Heart left ventricle (tissue), 16 donors: Measurements from ENCODE around the gene IL1F10. TPM values are rescaled to one million over a fixed set of nuclear protein-coding genes. Genes with fewer than 3 reads are reported as not detected.

ENCODE experiments used
- ATAC-seq, 4 donors: fragments of 200-7000 bp; cut with Tn5 transposase; one replicate each; pipeline ENCODE4 v1.9.1; 2020 to 2022; ENCODE audit warnings: moderate library complexity in 4 of 4, mild to moderate bottlenecking in 3 of 4, moderate number of reproducible peaks in 1 of 4
- DNase-seq, 5 donors: peaks; one replicate each; pipeline ENCODE4 v3.0.0-alpha.2; 2020
- H3K27ac ChIP-seq, 12 donors: fragments of 200-600 bp; sonication (generic) in 4 of 12; one replicate each; pipeline versions ENCODE4 v1.5.0 to v1.8.0; 2016 to 2022; ENCODE audit warnings: mild to moderate bottlenecking in 2 of 12
- H3K27me3 ChIP-seq, 9 donors: fragments of 200-600 bp; sonication (generic) in 2 of 9; one replicate each; pipeline versions ENCODE4 v1.5.1 to v1.8.0; 2016 to 2022; ENCODE audit warnings: mild to moderate bottlenecking in 3 of 9
- H3K36me3 ChIP-seq, 9 donors: fragments of 200-600 bp; sonication (generic) in 2 of 9; one replicate each; pipeline versions ENCODE4 v1.5.0 to v1.8.0; 2018 to 2022; ENCODE audit warnings: mild to moderate bottlenecking in 2 of 9
- H3K4me1 ChIP-seq, 12 donors: fragments of 200-600 bp; sonication (generic) in 4 of 12; one replicate each; pipeline versions ENCODE4 v1.5.0 to v1.8.0; 2016 to 2022; ENCODE audit warnings: mild to moderate bottlenecking in 3 of 12
- H3K4me3 ChIP-seq, 12 donors: fragments of 200-600 bp; sonication (generic) in 4 of 12; one replicate each; pipeline versions ENCODE4 v1.5.0 to v1.8.0; 2017 to 2022; ENCODE audit warnings: mild to moderate bottlenecking in 9 of 12, moderate library complexity in 4 of 12
- H3K9me3 ChIP-seq, 12 donors: fragments of 200-600 bp; sonication (generic) in 4 of 12; one replicate each; pipeline versions ENCODE4 v1.5.0 to v1.8.0; 2016 to 2022; ENCODE audit warnings: mild to moderate bottlenecking in 1 of 12
- POLR2A ChIP-seq, 2 donors: fragments of 450-650 bp; IDR thresholded peaks; one replicate each; pipeline ENCODE4 v1.6.1; 2017; ENCODE audit warnings: antibody characterized with exemption in 2 of 2, mild to moderate bottlenecking in 2 of 2, moderate library complexity in 2 of 2
- WGBS, 4 donors: extraction: QIAGEN DNeasy Blood & Tissue Kit in 2 of 4; methylation state at CpG; one replicate each; pipeline versions ENCODE4 v1.1.5 to v1.1.7; 2013 to 2018; 5-methylcytosine and 5-hydroxymethylcytosine counted together
- intact Hi-C, 10 donors: fragments of 100-400 bp; cut with DNase I; formaldehyde crosslinking; loops; one replicate each; pipeline versions ENCODE4 v1.11.1 to v1.14.2; 2022
- polyA plus RNA-seq, 2 donors: library from polyadenylated mRNA; stranded (reverse); fragments of 200-250 nt; gene quantifications; one replicate each; pipeline ENCODE4 v1.2.3, GENCODE V29; 2013
- total RNA-seq, 9 donors: library from RNA; depleted of rRNA in 2 of 9; stranded (reverse); fragments of >200 nt in 2 of 9; fragmentation: NEBNext Ultra II Directional in 3 of 9; extraction: Animal tissue kit (Norgen Biotek cat#: 25700) in 3 of 9; gene quantifications; one replicate each; pipeline versions ENCODE4 v1.1.0 to v1.2.4, GENCODE V29; 2016 to 2023
- TF ChIP-seq, protein P1 (sequence below), 12 donors: fragments of 200-600 bp; sonication (generic) in 4 of 12; IDR thresholded peaks; one replicate each; pipeline versions ENCODE4 v1.5.0 to v1.8.0; 2018 to 2022; ENCODE audit warnings: antibody characterized with exemption in 12 of 12, mild to moderate bottlenecking in 5 of 12
- donor health status: ischemic (EF 13 %, LVEDD 7.1; RV severe dilation, severe dysfunction).
- donor health status: healthy with polysubstance abuse.
- donor health status: DM: no; HTN: yes; CAD: no.
- donor health status: DM: no; HTN: no; CAD: no.
- donor health status: ischemic (EF 25% LVEDD 6.9; RV normal size, moderate dysfunction).
- donor health status: ischemic (EF 25% LVEDD 5.7; RV mildly dilated, moderate dysfunction).
- donor health status: healthy.
- donor health status: DM: yes; HTN: yes; CAD: no.
- donor health status: ischemic (EF 35%, LVEDD 5.7; RV mildly dilated, moderate dysfunction).
- donor health status: nonischemic (EF 11% LVEDD 7.7; RV severe dilation, severe dysfunction).
- donor health status: DM: yes; HTN: yes; CAD: no.
- donor health status: PGD.
- donor health status: ischemic (EF 29% LVEDD 5.4; RV normal size, mild dysfunction).
- donor health status: nonischemic (EF 23%, LVEDD 6.1; RV moderate dilation, normal function).

IL1F10 gene
- total and polyA plus RNA-seq, 11 donors, result not detected

DNA sequence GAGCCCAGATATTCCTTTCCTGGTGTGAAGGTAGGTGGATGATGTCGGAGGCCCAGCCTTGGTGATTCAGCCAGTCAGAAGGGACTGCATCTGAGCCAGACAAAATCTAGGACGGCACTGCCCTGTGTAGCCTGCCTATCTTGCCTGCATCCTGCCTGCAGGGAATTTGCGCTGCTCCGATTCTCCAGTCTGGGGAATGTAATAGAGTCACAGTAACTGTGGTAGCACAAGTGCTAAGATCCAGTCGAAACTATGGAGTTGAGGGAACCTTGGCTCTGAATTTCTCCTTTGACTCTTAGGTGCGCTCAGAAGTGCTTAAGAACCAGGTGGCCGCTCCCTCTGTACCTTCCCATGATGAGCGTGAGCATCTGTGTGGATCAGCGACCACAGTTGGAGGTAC, 31.0 kb upstream of the IL1F10 start:
- DNase-seq, result no peak
- H3K4me1 ChIP-seq, result no peaks in the 10 kb centered on the region
- 83 to 95% (median 86%) methylated on average over 8 to 9 of the region's 9 CpGs for WGBS, 4 donors
- H3K27me3 ChIP-seq, result no peaks in the 10 kb centered on the region
- no peak for TF ChIP-seq POLR2A (IDR thresholded peaks at IDR 0.05)
- no peaks in the 10 kb centered on the region for H3K9me3 ChIP-seq
- H3K36me3 ChIP-seq, result no peaks in the 10 kb centered on the region
- H3K27ac ChIP-seq, result no peak overlapping the region
- ATAC-seq, result no peak
- H3K4me3 ChIP-seq, result no peak overlapping the region
- intact Hi-C loops, result no loop called here

DNA sequence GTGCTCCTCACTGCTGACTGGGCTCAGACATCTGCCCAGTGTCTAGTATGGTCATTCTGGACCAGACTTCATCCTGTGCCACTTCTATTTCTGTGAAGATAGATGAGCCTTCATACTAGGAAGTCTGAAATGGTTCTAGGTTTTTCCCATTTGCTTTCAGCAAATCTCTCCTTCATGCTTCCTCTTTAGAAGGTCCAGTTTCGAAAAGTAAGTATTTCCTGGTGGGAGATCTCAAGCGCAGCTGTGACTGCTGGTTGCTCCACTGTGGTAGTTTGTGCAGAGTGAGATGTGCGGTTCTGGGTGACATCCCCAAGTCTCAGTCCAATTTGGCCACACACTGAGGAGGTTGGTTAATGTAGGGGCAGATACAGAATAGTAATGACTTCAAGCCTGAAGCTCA, 29.5 kb upstream of the IL1F10 start:
- intact Hi-C loops, result no loop called here
- H3K36me3 ChIP-seq, result no peaks in the 10 kb centered on the region
- no peak overlapping the region for H3K27ac ChIP-seq
- no peak overlapping the region for H3K4me3 ChIP-seq
- no peaks in the 10 kb centered on the region for H3K27me3 ChIP-seq
- WGBS, 4 donors, result 82 to 90% (median 85%) methylated on average over 3 of the region's 3 CpGs
- DNase-seq (no peak), ATAC-seq (no peak)
- TF ChIP-seq, protein P1, sequence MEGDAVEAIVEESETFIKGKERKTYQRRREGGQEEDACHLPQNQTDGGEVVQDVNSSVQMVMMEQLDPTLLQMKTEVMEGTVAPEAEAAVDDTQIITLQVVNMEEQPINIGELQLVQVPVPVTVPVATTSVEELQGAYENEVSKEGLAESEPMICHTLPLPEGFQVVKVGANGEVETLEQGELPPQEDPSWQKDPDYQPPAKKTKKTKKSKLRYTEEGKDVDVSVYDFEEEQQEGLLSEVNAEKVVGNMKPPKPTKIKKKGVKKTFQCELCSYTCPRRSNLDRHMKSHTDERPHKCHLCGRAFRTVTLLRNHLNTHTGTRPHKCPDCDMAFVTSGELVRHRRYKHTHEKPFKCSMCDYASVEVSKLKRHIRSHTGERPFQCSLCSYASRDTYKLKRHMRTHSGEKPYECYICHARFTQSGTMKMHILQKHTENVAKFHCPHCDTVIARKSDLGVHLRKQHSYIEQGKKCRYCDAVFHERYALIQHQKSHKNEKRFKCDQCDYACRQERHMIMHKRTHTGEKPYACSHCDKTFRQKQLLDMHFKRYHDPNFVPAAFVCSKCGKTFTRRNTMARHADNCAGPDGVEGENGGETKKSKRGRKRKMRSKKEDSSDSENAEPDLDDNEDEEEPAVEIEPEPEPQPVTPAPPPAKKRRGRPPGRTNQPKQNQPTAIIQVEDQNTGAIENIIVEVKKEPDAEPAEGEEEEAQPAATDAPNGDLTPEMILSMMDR (IDR thresholded peaks at IDR 0.05), result no peak
- no peak for TF ChIP-seq POLR2A (IDR thresholded peaks at IDR 0.05)
- no peaks in the 10 kb centered on the region for H3K4me1 ChIP-seq
- peaks cover 0 to 7% (median 0%) of the 10 kb centered on the region in 12 donors for H3K9me3 ChIP-seq

DNA sequence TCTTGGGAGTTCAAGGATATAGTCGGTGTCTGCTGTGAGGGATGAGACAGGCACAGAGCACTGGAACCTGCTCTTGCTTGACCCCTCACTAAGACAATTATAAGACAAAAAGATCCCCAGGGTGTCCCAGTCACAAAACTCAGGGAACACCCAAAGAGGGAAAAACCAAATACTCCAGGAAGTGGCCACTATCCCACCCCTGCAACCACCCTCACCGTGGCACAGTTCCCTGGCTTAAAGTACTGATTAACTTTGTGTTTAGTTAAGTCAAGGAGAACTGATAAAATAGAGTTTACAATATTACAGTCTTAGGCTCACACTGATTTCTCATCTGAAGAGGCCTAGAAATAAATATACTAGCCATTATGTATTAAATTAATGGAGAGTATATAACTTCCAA, 28.6 kb upstream of the IL1F10 start:
- Histone ChIP-seq H3K27ac (no peak overlapping the region), H3K4me1 (no peaks in the 10 kb centered on the region), H3K36me3 (no peaks in the 10 kb centered on the region), H3K4me3 (no peak overlapping the region), H3K27me3 (no peaks in the 10 kb centered on the region), H3K9me3 (peaks cover 0 to 7% (median 0%) of the 10 kb centered on the region in 12 donors)
- WGBS, 4 donors, result 73 to 85% (median 85%) methylated on average over 2 of the region's 2 CpGs
- DNase-seq (no peak), ATAC-seq (no peak)
- intact Hi-C loops, result no loop called here
- TF ChIP-seq, protein P1 (IDR thresholded peaks at IDR 0.05), result no peak

DNA sequence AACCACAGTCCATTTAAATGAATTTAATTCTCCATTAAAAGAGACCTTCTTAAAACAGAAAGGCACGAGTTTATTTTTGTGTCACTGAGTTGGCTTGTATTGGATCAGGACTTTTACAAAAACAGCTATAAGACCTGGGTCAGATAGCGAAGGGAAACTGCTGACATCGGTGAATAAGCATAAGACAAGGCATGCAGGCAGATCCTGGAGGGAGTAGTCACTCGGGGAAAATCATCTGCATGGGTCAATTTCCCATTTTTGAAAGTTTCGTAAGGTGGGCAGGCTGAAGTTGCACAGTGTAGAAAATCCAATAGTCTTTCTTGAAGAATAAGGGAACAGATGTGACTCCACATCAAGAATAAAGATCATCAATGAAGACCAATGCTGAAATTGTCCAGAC, 28.1 kb upstream of the IL1F10 start:
- Histone ChIP-seq H3K4me1 (no peaks in the 10 kb centered on the region), H3K9me3 (peaks cover 0 to 7% (median 0%) of the 10 kb centered on the region in 12 donors), H3K27me3 (no peaks in the 10 kb centered on the region), H3K36me3 (no peaks in the 10 kb centered on the region), H3K4me3 (no peak overlapping the region), H3K27ac (no peak overlapping the region)
- DNase-seq, result no peak
- intact Hi-C loops, result no loop called here
- ATAC-seq, result no peak
- 33 to 56% (median 50%) methylated on average over 5 of the region's 5 CpGs for WGBS, 4 donors
- TF ChIP-seq, protein P1 (IDR thresholded peaks at IDR 0.05), result no peak
- no peak for TF ChIP-seq POLR2A (IDR thresholded peaks at IDR 0.05)

DNA sequence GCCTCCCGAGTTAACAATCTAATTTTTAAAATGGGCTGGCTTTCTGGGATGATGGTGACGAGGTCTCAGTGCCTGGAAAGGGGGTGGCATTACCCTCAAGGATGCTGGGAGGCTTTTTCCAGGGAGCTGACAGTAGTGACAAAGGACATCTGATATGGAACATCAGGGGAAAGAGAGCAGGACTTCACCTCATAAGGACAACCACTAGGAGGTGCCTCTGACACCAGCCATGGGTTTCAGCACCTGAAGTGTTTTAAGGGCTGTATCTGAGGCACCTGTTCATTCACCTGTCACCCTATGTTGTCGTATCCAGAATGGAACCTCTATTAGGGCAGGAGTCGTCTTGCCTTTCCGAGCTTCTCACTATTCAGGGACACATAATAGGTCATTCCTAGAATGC, 25.9 kb upstream of the IL1F10 start:
- Histone ChIP-seq H3K4me3 (no peak overlapping the region), H3K27me3 (no peaks in the 10 kb centered on the region), H3K36me3 (no peaks in the 10 kb centered on the region), H3K27ac (no peak overlapping the region), H3K9me3 (peaks cover 0 to 7% (median 0%) of the 10 kb centered on the region in 12 donors), H3K4me1 (no peaks in the 10 kb centered on the region)
- TF ChIP-seq, protein P1 (IDR thresholded peaks at IDR 0.05), result no peak
- TF ChIP-seq POLR2A (IDR thresholded peaks at IDR 0.05), result no peak
- no peak for ATAC-seq
- 50 to 56% (median 53%) methylated on average over 5 of the region's 5 CpGs for WGBS, 4 donors
- DNase-seq, result no peak
- intact Hi-C loops, result no loop called here
